ENCODE data around the gene TMEM242.
"Not testable (repeated sequence)": the region's sequence is repeated elsewhere in the genome, so short reads cannot be mapped to it uniquely, and the experiment has no call there.

TMEM242 gene

DNA sequence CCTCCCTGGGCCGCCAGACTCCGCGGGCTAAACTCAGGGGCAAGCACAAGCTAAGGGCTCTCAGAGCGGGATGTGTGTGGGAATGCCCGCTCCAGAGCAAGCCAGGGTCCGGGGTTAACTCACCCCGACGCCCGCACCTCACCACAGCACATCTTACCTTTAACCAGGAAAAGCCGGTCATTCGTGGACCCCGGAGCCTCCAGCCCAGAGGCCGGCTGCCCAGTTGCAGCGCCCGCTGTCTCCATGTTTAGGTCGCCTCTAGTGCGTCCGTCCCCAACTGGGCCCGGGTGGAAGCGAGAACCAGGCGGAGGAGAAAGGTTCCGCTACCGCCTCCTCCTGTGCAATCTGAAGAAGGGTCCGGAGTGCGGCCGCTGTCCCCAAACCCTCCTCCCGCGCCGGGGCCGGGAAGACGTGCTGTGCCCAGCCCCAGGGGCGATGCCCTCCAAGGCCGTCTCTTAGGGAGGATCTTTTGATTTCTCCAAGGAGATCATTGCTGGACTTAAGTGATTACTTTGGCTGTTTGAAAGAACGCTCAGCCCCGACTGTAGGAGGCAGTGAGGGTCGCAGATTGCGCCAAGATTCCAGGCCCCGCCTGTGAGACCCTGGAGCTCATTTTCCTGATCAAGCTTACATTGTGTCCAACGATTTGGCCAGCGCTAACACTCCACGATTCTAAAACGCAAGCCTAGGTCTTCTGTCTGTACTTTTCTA, at the start of gene TMEM242:
Gene TMEM242, minus strand, starts transcription at position 265 of the 711 bp plus-strand sequence. Its CDS starts 20 bp downstream, at position 245.
- DNase-seq, result no peak

DNA sequence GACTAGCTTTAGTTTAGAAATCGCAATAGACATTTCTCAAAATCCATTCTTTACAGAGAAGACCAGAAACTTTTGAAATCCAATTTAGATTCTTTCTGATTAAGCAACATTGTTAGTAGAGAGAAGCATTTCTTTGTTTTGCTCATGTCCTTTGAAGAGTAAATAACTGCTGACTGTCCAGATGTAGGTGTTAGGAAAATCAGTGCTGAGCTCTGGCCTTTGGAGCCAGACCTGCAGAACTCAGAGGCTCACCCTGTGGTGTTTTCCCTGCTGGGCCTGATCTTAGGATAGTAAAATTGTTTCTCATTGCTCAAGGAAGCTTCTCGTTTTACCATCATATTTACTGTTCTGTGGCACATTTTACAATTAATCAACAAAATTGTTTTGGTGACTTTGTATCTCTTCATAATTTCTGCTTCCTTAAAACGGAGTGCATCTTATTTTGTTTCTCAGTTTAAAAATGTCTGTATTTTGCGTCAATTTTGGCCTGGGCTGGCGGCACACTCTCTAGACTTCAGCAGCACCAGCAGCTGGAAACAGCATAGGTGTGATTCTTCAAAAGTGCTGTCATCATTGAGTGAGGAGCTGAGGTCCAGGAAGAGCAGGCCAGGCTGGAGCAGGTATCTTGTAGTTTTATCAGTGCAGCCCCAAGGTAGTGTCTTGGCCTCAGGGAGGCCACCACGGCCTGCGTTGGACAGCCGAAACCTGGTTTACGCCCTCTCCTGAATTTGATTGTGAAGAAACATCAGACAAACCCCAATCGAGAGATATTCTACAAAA, 49.4 kb upstream of the TMEM242 start:
- DNase-seq, result no peak

DNA sequence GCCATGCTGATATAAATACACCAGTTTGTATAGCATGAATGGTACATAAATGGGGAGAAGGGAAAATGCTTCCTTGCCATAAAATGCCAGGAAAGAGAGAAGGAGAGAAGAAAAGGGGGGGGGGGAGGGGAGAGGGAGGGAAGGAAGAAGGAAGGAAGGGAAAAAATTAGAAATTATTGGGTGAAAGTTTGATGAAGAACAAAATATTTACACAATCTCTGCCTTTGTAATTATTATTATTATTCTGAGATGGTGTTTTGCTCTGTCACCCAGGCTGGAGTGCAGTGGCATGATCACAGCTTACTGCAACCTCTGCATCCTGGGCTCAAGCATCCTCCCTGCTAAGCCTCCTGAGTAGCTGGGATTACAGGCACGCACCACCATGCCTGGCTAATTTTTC, 47.4 kb upstream of the TMEM242 start:
- DNase-seq, result no peak

DNA sequence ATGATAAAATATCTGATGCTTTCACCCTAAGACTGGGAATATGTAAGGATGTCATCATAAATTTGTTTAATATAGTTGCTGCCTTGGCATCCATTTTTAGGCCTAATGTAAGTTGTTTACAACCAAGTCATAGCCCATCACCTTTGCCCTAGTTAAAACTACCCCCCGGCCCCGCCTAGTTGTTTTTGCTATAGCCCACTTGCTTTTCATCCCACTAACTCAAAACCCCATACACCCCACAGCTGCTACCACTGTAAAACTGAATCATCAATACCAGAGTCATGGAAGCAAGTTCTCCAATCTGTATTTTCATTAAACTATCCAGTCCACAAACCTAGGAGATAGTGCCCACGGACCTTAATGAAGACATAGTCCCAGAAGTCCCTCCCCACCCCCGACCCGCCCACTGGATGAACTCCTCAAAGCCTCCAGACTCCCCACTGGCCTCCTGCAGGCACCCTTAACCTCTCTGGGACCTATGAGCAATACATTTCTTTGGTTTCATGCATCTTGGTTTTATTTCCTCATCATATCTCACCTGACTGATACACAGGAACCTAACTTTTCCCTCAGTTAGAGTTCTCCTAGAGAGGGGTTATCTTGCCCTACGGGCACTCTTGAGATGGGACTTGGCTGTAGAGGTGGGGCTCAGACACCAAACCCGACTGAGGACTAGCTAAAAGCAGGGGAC, 45.2 kb upstream of the TMEM242 start:
- no peak for DNase-seq

DNA sequence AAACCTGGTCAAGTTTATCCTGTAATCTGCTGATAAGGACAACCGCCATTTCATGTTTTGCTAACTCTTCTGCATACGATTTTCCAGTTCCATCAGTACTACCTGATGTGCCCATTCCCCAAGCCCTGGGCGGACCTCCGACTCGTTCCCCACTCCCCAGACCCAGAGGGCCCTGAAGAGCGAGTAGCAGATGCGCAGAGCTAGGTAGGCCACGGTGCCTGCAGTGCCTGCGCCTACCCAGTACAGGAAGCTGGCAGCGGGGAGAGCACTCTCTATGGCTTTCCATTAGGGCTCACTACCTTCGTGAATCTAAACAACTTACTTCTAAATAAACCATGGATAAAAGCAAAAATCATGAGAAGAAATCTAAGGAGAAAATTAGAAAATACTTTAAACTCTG, 43.3 kb upstream of the TMEM242 start:
- DNase-seq, result no peak

DNA sequence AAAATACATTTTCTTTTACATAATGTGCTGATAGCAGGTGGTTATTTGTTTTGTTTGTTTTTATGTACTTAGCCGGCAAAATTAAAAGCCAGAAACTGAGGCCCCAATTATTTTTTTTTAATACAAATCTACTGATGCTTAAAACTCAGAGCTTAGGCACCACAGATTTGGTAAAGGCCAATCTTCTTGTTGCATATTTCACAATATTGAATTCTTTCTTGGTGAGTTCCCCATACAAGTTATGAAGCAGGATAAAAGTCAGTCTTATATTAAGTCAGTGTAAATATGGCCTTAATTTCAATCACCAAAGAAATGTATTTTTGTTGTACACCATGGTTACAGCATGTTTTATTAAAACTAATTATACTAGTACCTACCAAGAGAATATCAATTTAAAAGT, 41.4 kb upstream of the TMEM242 start:
- DNase-seq, result no peak

DNA sequence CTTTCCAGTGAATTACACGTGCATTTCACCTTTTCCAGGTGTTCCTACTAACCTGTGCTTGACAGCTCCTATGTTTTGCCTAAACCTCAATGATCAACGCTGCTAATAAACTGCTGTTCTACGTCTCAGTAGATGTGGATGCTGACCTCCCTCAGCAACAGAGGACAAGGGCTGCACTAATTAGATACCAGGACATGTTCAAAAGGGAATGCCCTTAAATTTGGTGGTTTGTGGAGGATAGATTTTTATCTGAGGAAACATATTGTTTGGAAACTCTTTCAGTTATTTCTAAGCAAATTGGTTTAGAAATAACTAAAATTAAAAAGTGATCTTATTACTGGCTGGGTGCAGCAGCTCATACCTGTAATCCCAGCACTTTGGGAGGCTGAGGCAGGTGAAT, 38.6 kb upstream of the TMEM242 start:
- no peak for DNase-seq

DNA sequence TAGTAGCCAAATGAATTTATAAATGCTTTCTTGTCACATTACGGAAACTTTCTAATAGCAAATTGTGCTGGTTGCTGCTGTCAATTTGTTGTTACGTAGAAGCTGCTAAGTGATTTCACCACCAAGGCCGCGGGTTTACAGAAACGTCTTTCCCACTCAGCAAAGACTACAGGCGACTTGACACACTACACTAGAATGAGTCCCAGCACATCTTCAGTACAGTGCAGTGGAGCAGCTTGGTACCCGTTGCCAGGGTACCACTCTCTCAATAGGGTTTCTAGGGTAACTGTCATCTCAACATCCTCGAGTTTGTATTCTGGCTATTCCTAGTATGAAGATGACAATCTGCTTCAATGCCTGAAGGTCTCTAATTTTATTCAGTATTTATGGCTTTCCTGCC, 35.0 kb upstream of the TMEM242 start:
- DNase-seq, result no peak

DNA sequence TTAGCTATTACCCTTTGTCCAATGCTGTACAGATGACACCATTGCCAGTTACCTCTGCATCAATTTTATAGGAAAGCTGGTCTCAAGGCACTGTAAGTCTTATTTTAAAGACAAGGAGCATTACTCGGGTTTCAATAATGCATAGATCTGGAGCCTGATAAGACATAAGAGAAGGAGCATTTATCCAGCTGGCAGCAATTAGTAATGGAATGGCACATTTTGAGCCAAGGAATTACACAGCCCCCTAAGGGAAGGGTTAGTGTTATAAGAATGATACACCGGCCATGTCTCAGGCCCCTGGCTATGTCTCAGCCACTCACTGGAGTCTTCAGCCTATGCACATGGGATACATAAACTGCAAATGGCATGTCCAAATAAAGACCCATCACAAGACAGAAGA, 23.1 kb upstream of the TMEM242 start:
- no peak for DNase-seq

DNA sequence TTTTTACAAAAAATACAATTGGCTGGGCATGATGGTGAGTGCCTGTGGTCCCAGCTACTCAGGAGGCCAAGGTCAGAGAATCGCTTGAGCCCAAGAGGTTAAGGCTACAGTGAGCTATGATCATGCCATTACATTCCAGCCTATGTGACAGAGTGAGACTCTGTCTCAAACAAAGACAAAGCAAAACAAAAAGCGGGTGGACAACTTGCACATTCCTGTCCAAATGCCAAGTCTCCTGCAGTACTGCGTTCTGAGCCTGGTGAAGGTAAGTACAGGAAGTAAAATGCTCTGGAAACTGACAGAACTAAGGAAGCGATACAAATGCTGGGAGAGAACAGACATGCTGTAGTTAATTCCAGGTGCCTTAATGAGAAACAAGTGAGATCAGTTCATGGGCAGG, 20.4 kb upstream of the TMEM242 start:
- DNase-seq, result no peak

DNA sequence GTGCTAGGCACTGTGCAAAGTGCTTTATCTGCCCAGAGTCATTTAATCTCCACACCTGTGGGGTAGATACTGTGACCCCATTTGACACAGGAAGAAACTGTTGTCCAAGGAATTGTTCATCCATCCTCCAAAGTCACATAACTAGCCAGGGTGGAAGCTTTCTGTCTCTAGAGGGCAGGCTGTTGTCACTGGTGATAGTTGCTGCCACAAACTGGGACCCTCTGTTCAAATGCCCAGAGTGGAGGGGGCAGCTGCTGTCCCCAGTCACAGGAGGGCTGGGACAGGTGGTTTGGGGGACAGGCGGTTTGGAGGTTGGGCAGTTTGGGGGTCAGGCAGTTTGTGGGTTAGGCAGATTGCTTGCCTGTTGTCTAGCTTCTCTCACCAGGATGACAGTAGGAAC, 16.1 kb upstream of the TMEM242 start:
- DNase-seq, result no peak

DNA sequence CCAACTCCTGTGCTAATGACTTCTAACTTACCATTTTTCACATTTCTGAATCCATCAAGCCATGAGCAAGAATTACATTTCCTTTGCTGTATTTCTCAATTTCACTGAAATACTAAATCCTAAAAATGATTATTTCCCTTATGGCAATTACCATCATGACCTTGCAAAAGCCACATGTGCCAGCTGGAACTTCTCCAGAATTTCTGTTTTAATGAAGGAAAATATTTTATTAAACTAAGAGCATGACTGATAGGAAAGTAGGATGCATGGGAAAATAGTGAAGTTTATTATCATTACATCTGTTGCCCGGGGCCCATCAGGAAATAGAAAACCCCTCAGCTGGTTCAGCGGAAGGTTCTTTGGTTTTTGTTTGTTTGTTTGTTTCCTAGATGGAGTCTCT, 14.4 kb upstream of the TMEM242 start:
- DNase-seq, result no peak

DNA sequence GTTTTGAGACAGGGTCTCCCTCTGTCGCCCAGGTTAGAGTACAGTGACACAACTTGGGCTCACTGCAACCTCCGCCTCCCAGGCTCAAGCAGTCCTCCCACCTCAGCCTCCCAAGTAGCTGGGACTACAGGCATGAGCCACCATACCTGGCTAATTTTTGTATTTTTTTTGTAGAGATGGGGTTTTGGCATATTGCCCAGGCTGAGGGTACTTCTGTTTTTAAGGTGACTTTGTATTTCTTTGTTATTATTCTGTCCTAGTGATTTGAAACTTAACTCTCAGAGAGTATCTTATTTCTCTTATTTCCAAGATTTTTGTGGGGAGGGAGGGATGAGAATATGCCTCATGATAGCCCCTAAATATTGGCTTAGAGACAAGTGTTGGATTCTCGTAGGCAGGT, 14.0 kb upstream of the TMEM242 start:
- not testable (repeated sequence) for DNase-seq

DNA sequence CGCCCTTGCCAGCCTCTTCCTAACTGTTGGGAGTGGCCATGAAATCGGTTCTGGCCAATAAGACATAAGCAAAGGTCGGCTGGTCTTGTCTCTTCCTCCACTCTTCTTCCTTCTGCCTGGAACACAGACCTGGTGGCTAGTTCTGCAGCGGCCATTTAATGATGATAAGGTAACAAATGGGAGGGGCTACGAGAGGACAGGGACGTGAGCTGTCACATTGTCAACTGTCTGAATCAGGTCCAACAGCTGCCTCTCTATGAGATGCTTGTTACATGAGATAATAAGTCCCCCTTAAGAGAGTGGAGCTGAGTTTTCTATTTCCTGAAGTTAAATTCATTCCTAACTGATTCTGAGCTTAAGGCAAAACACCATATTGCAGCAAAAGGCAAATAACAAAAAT, 12.5 kb upstream of the TMEM242 start:
- no peak for DNase-seq

DNA sequence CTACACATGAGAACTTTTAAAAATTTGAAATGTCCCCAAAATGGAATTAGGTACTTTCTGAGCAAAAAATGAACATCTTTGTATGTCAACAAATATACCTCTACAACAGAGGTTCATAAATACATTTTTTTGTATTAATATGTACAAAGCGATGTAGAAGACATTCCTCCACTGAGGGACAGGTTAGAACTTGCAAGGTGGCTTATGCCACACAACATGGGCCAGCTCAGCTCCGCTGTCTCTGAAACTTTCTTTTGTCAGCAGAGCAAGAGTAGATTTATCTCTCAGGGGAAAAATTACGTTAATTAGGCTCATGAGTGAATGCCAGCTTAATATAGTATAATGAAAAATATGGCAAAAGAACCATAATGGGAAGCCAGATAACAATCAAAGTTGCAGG, 10.6 kb upstream of the TMEM242 start:
- DNase-seq, result no peak

DNA sequence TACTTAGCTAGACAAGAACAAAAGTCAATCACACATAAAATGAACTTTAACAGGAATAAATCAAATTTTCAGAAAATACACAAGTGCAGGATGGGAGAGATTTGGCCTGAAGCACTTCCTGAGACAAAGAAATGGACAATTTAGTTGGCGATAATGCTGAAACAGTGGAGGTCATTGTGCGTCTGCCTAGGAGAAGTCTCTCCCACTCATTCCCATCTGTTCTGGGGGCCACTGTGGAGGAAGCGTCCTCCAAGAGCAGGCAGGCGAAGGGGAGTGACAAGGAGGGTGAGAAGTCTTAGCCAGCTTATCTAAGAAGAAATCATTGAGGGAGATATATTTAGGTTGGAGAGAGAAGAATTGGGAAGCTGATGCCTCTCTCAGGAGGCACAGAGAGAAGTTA, 10.2 kb upstream of the TMEM242 start:
- no peak for DNase-seq

DNA sequence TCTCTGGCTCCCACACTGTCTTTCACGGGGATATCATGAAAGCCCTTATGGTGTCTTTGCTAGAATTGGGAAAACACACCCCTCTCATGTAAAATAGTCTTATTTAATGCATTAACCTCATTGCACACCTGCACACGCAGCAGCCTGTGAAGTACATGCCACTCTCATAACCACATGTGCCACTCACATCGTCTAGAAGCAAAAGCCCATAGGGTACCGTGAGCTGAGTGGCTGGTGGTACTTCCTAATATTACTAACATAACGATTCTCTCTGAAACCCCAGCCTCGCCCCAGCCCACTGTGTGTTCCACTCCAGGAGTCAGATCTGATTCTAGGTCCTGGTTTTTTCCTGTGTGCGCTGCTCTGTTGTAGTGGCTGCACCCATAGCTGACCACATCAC, 9.5 kb upstream of the TMEM242 start:
- DNase-seq, result no peak

DNA sequence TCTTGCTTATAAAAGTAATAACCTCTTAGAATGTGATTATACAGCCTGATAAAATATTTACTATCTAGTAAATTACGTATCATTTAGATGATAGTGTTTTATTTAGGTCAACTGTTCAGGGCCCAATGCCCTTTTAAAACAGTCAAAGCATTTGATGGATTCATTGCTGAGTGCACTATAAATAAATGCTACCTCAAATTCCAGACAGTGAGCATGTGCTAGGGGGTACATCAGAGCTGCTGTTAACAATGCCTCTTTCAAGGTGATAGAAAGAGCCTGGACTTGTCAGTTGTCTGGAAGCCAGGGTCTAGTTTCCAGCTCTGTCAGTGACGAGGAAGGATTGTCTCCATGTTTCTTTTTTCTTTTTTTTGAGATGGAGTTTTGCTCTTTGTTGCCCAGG, 7.5 kb upstream of the TMEM242 start:
- no peak for DNase-seq

DNA sequence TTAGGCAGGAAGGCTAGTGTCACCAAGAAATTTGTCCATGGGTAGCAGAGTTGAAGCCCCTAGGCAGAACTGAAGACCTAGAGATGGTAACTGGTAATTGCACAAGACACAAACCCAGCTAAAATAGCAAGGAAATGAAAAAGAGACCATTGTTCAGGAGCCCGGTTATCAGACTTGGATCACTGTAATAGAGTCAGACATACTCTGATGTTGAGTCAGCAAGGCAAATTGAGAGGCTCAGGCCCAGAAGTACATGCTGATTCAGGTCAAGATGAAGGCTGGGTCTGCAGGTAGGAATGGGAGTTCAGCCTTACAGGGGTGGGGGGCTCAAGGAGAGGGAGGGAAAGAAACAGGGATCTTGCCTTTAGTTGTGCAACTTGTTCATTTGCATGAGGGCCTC, 6.5 kb upstream of the TMEM242 start:
- DNase-seq, result no peak

DNA sequence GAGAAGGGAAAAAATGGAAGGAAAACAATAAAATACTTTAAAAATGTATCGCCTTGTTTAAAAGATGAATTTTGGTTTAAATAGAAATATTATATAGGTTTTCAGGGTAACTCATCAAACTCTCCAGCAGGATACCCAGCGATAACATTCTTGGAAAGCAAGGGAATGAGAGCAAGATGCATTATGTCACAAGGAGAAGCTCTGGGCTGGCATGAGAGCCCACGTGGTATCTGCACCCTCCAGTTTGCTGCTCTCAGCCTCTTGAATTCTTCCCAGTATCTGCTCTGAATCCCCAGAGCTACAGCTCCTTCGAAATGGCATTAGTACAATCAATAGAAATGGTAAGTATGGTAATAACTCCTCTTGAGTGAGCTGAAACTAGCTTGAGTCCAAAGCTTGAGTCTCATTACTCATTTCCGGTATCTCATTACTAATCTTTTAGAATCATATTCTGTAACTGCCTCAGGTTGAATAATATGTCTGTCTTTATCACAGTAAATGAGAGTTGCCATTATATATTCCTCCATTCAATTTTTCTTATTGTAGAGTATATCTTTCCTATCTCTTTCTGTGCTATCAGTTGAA, 4.9 kb upstream of the TMEM242 start:
- no peak for DNase-seq

DNA sequence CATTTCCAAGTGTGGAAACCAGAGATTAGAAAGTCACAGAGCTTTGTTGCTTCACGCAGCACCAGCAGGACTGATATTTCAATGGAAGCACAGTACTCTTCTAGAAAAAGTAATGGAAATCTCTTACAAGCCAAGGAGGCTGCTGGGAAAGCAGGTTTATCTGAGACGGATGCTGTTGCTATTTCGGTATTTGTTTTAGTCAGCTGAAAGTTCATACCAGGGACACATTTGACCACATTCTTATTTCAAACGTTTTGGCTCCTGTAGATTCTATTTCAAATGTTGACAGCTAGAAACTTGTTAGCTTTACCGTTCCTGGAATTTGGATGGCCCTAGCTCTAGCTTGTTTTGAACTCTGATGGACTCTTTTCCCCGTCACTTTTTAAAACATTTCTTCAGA, 3.7 kb upstream of the TMEM242 start:
- no peak for DNase-seq

DNA sequence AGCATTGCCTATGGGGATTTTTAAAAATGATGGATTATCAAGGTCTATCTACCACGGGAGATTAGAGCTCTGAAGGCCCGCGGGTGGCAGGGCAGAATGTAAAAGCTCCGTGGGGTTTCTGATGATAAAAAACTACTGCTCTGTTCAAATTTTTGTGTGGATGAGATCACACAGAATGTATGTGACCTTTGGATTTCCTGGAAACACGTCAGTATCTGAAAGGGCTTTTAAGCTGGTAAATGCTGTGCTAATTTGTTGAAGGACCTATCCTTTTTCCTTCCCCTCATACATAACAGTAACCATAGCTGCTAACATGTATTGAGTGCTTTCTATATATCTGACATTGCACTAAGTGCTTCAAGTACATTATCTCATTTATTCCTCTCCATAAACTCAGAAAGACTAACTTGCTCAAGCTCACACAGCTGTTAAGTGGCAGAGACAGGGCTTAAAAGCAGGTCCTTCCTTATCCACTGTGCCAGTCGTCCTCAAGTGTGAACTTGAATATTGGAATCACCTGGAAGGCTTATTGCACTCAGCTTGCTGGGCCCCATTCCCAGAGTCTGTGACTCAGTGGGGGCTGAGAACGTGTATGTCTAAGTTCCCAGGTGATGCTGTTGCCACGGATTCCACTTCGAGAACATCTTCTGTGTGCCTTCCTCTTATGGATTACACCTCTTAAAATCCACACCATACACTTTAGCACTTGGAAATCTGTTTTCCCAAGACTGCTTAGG, 1.9 kb upstream of the TMEM242 start:
- DNase-seq, result no peak

DNA sequence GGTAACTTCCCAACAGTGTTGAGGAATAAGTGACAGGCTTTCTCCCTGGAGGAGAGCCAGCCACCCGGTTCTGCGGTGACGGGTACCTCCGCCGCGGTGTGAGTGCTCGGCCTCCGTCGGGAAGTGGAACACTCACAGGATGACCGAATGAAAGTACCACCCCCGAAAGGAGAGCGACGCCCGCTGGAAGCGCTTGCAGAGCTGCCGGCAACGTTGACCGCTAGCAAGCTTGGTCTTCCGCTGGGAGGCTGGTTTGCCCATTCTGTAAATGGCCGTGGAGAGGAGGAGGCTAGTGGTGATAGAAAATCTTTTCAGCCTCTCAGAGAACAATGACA, 614 bp upstream of the TMEM242 start:
- no peak for DNase-seq

All from NCI-H2029 (cell line).